NCI-H774 (cell line): ENCODE measurements around the gene HAUS2.
"Not testable (repeated sequence)": the region's sequence is repeated elsewhere in the genome, so short reads cannot be mapped to it uniquely, and the experiment has no call there.

Experiments
- DNase-seq: peaks from one replicate; lab custom pipeline; 2025; lab: John Stamatoyannopoulos, UW

HAUS2 gene

GRCh38 chr15:42548249-42549031 lies at the start of gene HAUS2, which contains the start of gene LRRC57:
TSS of gene HAUS2 (plus strand) at chr15:42548838. CDS start at chr15:42548873, 35 bp downstream.
TSS of gene LRRC57 (minus strand) at chr15:42548793. CDS start at chr15:42548434, 359 bp downstream.
- DNase-seq, result peak; percentile 91

- no peak for DNase-seq
These were observed 48.6 kb upstream of the HAUS2 start for GRCh38 chr15:42499858-42500609.

GRCh38 chr15:42502477-42502876 lies 46.2 kb upstream of the HAUS2 start:
- no peak for DNase-seq

GRCh38 chr15:42503825-42504224 lies 44.8 kb upstream of the HAUS2 start:
- DNase-seq, result no peak

DNA sequence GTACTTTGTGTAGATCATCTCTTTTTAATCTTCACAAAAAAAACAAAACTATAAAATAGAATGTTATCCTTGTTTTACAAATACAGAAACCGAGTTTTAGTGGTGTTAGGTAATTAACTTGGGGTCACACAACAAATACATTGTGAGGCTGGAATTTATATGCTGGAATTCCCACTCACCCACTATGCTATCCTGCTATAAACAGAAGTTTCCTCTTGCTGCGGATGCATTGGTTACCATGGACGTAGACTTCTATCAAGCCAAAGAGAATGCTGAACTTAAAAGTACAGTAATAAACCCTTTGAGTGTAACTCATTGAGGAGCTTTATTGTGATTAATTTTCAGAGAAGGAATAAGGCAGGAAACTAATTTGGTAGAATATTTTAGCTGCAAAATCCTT lies 44.0 kb upstream of the HAUS2 start:
- no peak for DNase-seq

- no peak for DNase-seq
These were observed 41.1 kb upstream of the HAUS2 start for GRCh38 chr15:42507514-42507913.

- no peak for DNase-seq
These were observed 40.4 kb upstream of the HAUS2 start for GRCh38 chr15:42508263-42508690.

GRCh38 chr15:42510258-42511006 lies 38.2 kb upstream of the HAUS2 start:
- no peak for DNase-seq

- no peak for DNase-seq
These were observed 37.6 kb upstream of the HAUS2 start for GRCh38 chr15:42511007-42511391.

GRCh38 chr15:42523331-42523730 lies 25.3 kb upstream of the HAUS2 start:
- no peak for DNase-seq

DNA sequence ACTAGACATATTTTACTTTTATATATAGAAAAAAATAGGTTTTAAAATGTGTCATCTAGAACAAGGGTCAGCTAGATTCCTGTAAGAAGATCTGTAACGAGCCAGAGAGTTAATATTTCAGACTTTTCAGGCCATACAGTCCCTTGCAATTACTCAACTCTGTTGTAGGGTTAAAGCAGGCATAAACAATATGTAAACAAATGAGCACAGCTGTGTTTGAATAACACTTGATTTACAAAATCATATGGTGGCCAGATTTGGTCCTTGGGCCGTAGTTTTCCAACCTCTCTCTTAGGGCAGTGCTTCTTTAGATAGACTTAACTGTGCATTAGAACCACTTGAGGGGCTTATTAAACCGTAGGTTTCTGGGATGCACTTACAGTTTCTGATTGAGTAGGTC lies 19.7 kb upstream of the HAUS2 start:
- no peak for DNase-seq

GRCh38 chr15:42533246-42533645 lies 15.4 kb upstream of the HAUS2 start:
- DNase-seq, result no peak

DNA sequence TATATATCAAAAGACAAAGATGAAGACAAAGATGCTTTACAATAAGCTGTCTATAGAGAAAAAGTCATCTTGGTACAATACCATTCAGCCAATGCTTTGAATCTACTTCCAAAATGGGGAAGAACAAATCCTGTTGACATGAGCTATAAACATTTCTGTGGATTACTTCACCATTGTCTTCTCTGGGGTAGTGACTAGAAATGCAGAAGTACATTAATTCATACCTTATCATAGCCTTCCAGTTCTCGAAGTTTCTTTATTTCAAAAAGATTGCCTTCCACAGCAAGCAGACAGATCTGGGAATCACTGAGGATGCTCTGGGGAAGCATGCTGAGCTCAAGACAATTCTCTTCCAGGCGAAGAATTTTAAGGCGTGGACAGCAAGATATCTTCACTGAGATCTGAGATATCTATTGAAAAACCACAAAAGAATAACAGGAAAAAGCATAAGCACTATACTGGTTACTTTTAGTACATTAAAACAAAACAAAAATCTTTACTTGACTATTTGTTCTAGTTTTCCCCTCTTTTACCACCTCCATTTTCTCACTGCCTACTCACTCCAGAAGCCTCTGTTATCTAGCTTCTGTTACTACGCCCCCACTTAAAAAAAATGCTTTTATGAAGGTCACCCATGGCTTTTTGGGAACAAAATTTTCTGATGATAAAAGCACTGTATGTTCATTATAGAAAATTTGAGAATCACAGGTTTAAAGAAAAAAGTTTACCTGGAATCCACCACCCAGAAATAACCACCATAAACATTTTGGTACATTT lies 3.6 kb upstream of the HAUS2 start:
- DNase-seq, result no peak

- no peak for DNase-seq
These were observed 755 bp upstream of the HAUS2 start for GRCh38 chr15:42547918-42548248.

DNA sequence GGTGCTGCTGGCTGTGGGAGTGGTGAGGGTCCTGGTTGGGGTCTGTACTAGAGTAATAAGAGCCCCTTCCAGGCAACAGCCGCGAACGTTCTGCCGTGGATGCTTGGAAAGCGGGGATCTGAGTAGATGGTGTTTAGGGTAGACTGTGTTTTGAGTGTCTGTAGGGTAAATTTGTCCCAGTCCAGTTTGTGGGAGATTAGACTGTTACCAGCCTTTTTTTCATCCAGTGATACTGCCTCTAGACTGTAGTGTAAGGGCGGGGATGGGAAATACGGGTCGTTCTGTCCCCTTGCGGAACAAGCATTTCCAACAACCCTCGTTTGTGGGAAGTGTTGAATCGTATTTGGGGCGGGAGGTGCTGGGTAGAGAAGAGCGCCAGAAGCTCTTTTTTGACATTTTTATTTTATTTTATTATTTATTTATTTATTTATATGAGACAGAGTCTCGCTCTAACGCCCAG lies 424 bp downstream of the HAUS2 start:
- DNase-seq, result no peak

DNA sequence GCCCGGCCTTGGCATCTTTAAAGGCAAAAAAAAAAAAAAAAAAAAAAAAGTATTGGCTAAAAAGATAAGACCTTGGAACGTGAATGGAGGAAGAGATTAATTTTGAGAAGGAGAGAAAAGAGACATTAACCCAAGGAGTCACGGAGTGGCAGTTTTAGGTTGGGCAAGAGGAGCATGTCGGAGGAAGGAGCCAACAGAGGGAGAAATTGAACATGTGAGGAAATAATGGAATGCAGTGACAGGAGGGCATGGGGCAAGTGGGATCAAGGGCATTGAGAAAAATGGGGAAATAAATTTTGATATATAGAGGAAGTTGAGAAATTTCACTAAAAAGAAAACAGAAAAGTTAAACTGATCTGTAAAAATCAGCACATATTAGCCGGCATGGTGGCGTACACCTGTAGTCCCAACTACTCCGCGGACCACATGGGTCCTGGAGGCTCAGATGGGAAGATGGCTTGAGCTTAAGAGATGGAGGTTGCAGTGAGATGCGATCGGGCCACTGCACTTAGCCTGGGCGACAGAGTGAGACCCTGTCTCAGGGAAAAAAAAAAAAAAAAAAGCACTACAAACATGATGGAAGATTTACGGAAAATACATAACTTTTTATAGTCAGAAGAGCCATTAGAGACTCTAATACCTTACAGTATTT lies 1.2 kb downstream of the HAUS2 start:
- no peak for DNase-seq

GRCh38 chr15:42553554-42553953 lies 4.9 kb downstream of the HAUS2 start:
- no peak for DNase-seq

DNA sequence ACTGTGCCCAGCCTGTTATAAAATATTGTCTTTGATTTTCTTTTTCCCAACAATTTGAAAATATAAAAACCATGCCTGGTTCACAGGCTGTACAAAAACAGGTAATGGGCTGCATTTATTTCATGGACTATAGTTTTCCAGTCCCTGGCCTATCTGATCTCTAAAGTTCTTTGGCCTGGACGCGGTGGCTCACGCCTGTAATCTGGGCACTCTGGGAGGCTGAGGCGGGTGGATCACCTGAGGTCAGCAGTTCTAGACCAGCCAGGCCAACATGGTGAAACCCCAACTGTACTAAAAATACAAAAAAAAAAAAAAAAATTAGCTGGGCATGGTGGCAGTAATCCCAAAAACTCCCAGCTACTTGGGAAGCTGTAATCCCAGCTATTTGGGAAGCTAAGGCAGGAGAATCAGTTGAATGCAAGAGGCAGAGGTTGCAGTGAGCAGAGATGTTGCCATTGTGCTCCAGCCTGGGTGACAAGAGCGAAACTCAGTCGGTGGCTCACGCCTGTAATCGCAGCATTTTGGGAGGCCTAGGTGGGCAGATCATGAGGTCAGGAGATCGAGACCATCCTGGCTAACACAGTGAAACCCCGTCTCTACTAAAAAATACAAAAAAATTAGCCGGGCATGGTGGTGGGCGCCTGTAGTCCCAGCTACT lies 8.0 kb downstream of the HAUS2 start:
- DNase-seq, result not testable (repeated sequence)

GRCh38 chr15:42558739-42559138 lies 10.1 kb downstream of the HAUS2 start:
- DNase-seq, result no peak

- DNase-seq, result peak; percentile 96
These were observed 26.8 kb downstream of the HAUS2 start, which contains the start of gene STARD9 for GRCh38 chr15:42575188-42576039. TSS of gene STARD9 (plus strand) at chr15:42575606. CDS start at chr15:42575716, 110 bp downstream.
